Skin epidermis (tissue), 12 donors: ENCODE data around the gene LGALS3BP.

ENCODE experiments used
- H3K27ac ChIP-seq, 21 experiments: fragments of 200-600 bp; sonication (generic) in 11 of 21; one replicate each; pipeline ENCODE4 v1.5.0; 2020; ENCODE audit warnings: mild to moderate bottlenecking in 3 of 21, inconsistent platforms in 2 of 21, moderate library complexity in 2 of 21
- H3K4me3 ChIP-seq, 7 experiments: fragments of 200-600 bp; sonication (generic) in 2 of 7; one replicate each; pipeline ENCODE4 v1.5.0; 2020; ENCODE audit warnings: inconsistent platforms in 2 of 7, mild to moderate bottlenecking in 2 of 7, moderate library complexity in 1 of 7

LGALS3BP gene

DNA sequence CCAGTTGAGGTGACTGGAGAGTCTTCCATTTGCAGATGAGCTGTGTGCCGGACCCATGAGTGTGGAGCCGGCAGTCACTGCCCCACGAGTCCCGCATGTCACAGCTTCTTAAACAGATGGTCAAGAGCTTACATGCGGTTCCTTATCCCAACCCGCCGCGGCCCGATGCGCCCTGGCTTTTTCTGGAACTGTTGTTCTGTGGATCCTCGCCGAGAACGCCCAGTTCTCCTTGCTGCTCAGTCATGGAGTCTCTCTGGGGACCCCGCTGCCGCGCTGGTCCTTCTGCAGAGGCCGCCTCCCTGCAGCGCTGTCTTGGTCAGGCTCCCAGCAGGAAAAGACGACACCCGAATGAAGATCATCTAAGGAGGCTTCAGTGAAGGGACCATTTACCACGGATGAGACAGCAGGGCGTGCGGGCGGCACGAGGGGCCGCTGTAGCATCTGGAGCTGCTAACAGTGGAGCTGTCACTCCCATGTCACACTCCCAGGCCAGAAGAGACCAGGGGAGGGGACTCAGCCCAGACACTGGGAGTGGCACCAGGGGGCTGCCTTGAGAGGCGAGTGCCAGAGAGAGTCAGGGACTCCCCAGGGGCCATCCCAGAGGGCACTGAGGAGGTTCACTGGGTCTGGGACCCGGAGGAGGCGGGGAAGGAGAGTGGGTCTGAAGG, 10.8 kb upstream of the LGALS3BP start:
- Histone ChIP-seq H3K4me3 (no peak overlapping the region), H3K27ac (no peak overlapping the region)

DNA sequence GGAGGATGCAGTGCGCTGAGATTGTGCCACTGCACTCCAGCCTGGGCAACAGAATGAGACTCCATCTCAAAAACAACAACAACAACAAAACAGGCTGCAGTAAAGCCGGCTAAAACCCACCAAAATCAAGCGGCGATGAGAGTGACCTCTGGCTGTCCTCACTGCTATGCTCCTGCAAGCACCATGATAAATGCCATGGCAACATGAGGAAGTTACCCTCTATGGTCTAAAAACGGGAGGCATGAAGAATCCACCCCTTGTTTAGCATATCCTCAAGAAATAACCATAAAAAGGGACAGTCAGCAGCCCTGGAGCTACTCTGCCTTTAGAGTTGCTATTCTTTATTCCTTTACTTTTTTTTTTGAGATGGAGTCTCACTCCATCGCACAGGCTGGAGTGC, 8.4 kb upstream of the LGALS3BP start:
- Histone ChIP-seq H3K27ac (no peak overlapping the region), H3K4me3 (no peak overlapping the region)

DNA sequence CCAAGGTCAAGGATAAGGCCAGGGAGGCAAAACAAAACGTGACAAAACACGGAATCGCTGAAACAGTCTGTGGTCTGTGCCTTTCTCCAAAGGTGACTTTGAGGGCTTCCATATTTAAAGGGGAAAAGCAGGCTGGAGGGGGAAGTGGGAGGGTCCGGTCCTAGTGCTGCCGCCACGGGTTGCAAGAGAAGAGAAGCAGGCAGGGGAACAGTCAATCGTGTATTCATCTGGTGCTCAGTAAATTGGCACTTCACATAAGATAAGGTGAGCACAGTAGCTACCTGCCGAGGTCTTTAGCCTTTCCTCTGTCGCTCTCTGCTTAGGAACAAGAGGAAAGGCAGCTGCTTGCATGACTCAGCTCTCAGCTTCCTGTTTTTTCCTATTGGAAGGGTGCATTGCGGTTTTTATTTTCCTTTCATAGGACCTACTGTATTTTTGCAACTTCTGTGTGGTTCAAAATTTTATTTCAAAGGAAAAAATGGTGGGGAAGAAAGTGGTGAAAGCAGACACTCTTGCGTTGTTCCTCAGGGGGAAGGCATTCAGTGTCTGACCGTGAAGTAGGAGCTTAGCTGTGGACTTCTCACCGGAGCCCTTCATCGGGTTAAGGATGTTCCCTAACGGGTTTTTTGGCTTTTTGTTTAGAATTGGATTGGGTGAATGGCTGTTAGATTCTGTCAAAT, 7.1 kb upstream of the LGALS3BP start:
- Histone ChIP-seq H3K27ac (peak overlapping the region in 19 of 21 experiments; percentile 9 to 82 (median 57)), H3K4me3 (peak overlapping the region in 5 of 7 experiments; percentile 3 to 19 (median 9))

DNA sequence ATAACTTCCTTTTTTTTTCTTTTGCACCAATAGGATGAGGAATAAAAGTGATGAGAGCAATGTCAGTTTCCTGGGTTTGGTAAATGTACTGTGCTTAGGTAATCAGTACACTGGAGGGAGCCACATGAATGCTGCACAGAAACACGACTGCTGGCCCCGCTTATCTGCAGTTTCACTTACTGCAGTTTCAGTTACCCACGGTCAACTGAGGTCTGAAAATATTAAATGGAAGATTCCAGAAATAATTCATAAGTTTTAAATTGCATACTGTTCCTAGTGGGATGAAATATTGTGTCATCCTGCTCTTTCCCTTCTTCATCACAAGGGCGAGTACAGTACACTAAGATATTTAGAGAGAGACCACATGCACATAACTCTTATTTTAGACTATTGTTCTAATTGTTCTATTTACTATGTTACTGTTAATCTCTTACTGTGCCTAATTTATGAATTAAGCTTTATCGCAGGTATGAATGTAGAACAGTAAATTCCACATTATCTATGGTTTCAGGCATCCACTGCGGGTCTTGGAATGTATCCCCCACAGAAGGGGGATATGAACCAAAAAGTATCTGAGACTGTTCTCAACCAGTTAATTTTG, 6.4 kb upstream of the LGALS3BP start:
- Histone ChIP-seq H3K4me3 (peak overlapping the region in 3 of 7 experiments; percentile 9 to 19 (median 14)), H3K27ac (peak overlapping the region in 19 of 21 experiments; percentile 4 to 82 (median 57))

DNA sequence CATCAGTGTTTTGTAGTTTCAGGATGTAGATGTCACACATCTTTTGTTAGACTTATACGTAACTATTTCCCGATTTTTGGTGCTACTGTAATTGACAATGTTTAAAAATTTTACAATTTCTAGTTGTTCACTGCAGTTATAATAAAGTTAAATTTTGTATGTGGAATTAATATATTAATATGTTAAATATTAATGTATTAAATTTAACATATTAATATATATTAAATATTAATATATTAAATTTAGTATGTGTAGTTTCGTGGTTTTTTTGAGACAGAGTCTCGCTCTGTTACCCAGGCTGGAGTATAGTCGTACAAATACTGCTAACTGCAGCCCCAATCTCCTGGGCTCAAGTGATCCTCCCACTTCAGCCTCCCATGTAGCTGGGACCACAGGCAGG, 5.7 kb upstream of the LGALS3BP start:
- Histone ChIP-seq H3K27ac (peak overlapping the region in 5 of 21 experiments; percentile 6 to 71 (median 63)), H3K4me3 (no peak overlapping the region)

DNA sequence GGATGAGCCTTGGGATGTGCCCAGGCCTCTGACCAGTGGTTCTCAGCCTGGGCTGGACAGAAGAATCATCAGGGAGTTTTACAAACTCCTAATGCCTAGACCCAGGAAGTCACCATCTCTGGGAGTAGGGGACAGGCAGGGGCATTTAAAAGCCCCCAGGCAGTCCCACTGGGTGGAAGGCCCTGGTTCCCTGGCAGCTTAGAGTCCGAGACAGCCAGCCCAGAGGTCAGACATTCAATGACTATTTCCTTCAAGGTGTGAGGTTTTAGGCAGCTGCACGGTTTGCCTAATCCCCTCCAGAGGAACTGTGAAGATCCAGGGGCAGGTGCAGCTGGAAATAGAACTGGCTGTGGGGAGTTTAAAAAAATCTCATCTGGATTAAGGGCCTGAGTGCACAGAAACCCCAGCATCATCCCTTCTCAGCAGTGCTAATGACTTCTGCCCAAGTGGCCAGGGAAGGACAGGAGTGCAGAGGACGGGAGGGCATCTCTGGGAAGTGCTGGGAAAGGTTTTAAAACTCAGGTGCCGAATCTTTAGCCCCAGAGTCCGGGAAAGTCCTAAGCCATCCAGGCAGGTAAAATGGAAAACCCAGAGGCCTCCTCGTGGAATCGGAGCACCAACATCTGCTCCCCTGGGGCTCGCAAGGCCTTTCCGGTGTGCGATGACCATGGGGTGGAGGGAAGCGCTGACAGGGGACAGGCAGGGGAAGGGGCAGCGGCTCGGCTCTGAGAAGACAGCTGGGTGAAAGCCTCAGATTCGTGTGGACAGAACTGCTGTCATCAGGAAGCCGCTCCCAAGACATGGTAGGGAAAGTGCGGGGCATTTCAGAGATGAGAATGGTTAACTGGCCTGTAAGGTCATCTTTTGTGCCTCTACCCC, 1.5 kb upstream of the LGALS3BP start:
- peak overlapping the region in 1 of 21 experiments; percentile 15 for H3K27ac ChIP-seq

DNA sequence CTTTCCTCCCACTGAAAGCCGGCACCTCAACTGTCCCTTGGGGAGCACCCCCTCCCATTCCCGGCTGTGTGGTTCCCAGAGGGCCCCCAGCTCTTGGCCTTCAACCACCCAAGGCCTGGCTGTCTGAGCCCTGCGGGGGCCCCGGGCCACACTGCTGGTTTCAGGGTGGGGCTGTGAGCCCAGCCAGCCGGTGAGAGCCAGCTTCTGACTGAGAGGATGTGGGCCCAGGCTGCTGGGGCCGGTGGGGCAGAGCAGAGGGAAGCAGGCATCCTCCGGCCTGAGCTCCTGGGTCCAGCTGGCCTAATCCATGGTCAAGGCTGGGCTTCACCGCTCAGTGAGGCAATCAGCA, 875 bp upstream of the LGALS3BP start:
- peak overlapping the region in 3 of 21 experiments; percentile 15 to 72 (median 42) for H3K27ac ChIP-seq

More for the DNA sequence above, 1.5 kb upstream of the LGALS3BP start:
- no peak overlapping the region for H3K4me3 ChIP-seq

DNA sequence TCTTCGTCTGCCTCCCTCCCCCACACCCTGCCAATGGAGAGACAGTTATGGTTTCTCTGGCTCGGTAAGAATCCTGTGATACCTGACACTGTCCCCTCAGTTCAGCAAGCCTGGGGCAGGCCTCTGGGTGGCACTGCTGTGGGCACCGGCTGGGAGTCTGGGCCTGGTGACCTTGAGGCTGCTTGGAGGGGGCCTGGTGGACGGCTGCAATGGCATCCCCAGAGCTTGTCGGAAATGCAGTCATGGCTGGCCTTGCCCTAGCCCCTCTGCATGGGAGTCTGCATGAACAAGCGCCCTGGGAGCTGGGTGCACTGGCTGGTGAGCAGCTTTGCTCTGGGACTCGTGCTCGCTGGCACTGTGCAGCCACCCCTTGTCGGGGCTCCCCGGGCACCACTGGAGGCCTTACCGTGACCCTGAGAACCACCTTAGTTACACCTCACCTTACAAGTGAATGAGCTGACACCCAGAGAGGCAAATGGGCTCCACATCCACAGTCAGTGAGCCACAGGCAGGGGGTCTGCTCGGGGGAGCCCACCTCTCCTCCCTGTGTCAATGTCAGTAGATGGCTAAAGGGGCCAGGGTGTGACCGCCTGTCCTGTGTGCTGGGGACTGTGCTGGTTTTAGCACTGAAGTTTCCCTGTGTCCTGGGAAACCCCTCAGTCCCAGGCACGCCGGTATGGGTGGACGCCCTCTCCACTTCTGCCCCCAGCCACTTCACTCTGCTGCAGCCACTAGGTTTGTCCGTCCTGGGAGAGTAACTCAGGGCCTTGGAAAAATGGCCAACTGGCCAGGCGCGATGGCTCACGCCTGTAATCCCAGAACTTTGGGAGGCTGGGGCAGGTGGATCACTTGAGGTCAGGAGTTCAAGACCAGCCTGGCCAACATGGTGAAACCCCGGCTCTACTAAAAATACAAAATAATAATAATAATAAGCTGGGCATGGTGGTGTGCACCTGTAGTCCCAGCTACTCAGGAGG, 1.4 kb downstream of the LGALS3BP start:
- peak overlapping the region in 1 of 7 experiments; percentile 44 for H3K4me3 ChIP-seq
- H3K27ac ChIP-seq: peak overlapping the region in 3 of 21 experiments; percentile 23 to 42 (median 30)

More for the DNA sequence above, 875 bp upstream of the LGALS3BP start:
- H3K4me3 ChIP-seq: no peak overlapping the region

DNA sequence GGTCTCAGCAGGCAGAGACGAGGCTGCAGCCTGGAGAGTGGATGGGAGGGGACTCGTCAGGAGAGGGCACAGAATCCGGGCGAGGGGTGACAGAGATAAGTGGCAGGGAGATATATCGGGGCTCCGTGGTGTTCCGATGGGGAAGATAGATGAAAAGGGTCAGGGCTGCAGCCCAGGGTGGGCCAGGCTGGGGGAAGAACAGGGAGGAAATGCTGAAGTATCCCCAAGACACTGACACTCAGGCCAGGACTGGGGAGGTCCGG, 2.1 kb downstream of the LGALS3BP start:
- Histone ChIP-seq H3K4me3 (no peak overlapping the region), H3K27ac (peak overlapping the region in 5 of 21 experiments; percentile 13 to 82 (median 27))

DNA sequence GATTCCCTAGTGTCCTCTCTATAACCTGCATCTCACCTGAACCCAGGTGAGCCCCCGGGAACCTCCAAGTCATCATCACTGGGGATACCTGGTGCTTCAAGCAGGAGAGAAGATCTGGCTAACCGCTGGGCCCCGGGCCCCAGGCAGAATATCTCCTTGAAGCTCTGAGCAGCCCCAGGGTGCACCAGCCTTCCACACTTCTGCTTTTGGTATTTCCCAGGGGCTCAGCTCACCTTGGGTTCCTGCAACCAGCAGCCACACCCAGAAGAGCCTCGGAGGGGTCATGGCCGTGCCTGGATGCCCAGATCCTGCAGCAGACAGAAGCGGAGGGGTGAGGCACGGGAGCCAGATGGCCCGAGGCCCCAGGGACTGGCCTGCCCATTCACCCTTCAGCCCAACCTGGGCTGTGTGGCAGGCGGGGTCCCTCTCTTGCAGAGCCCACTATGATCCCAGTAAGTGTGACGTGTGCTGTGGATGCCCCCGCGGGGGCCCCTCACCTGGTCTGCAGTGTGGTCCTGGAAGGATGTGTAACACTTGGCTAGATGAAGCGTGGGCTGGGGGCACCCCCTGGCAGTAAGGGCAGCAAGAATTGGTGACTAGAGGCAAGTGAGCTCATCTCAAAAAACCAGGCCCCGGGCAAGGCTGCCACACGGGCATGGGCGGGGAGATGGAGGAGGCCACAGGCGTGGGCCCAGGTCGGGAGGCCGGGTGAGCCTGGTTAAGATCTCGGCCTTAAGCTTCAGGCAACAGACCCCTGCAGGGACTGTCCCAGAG, 2.6 kb downstream of the LGALS3BP start:
- peak overlapping the region in 6 of 21 experiments; percentile 13 to 82 (median 71) for H3K27ac ChIP-seq

DNA sequence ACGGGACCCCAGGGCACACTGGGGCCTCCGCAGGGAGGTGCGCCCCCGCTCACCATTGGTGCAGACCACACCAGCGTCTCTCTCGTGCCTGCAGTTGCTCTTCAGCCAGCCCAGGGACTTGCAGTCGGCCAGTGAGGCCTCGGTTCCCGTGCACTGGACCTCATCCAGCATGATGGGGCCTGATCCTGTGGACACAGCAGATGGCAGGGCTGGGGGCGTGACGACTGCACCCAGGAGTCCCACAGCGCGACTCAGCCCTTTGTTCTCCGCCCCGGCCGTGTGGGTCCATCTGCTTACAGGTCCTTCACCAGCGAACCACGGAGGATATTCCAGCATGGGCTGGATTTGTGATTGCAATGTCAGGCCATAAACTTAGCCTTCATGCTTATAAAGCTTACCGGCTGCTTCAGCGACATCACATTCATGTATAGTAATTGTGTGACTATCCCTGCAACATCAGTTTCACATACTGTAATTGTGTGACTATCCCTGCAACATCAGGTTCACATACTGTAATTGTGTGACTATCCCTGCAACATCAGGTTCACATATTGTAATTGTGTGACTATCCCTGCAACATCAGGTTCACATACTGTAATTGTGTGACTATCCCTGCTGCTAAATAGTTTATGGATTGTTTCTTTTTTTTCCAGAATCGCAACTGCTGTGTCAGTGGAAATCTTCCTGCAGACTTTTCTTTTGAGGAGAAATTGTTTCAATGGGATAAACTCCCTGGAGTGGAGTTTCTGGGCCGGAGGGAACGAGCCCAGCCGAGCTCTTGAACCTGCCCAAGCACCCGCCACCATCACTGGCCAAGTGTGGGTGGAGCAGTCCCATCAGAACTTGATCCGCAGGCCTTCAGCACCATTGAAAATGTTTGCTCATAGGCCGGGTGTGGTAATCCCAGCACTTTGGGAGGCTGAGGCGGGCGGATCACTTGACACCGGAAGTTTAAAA, 4.8 kb downstream of the LGALS3BP start:
- H3K4me3 ChIP-seq: no peak overlapping the region

More for the DNA sequence above, 2.6 kb downstream of the LGALS3BP start:
- H3K4me3 ChIP-seq: no peak overlapping the region

DNA sequence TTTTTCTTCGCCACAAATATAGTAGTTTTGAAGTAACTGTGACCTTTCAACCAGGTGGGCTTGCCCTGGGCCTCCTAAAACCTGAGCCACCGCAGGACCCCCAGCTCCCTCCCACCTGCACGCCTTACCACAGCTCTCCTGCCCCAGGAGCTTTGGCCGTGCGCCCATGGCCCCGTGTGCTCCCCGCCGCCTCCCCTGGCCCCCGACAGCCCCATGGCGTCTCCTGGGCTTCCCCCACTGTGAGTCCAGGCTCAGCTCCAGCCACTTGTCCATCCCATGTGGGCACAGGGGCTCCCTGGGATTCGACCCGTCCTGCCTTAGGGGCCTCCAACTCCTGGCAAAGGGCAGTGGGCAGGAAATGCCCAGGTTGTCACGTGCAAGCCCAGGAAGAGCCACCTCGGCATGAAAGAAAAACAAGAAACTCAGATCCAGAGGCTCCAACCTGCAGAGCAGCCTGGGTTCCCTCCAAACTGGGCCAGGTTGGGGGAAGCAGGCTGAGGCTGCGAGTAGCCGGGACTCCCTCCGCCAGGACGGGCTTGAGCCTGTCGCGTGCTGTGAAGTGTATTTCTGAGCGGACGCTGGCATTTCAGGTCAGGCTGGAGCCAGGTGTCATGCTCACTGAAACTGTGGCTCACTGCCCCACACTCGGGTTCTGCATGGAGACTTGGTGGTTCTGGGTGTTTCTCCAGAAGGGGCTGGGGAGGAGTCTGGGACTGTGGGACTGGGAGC, 5.8 kb downstream of the LGALS3BP start:
- Histone ChIP-seq H3K4me3 (no peak overlapping the region), H3K27ac (peak overlapping the region in 3 of 21 experiments; percentile 10 to 63 (median 14))

More for the DNA sequence above, 4.8 kb downstream of the LGALS3BP start:
- peak overlapping the region in 16 of 21 experiments; percentile 2 to 82 (median 65) for H3K27ac ChIP-seq

DNA sequence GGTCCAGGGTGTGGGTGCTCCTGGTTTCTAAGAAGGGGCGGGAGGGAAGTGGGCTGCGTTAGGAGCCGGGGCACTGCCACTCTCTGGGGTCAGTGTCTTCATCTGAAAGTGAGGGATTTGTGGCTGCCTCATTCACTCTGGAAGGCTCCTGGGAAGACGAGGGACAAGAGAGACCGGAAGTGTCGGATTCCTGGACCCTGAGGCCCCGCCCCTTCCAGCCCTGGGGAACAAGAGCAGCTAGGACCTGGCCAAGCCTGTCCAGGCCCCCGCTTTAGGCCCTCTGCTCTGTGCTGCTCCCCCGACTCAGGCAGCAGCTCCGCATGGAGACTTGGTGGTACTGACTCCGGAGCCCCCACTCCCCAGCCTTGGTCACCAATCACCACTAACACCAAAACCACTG, 6.5 kb downstream of the LGALS3BP start:
- no peak overlapping the region for H3K27ac ChIP-seq
- H3K4me3 ChIP-seq: no peak overlapping the region

DNA sequence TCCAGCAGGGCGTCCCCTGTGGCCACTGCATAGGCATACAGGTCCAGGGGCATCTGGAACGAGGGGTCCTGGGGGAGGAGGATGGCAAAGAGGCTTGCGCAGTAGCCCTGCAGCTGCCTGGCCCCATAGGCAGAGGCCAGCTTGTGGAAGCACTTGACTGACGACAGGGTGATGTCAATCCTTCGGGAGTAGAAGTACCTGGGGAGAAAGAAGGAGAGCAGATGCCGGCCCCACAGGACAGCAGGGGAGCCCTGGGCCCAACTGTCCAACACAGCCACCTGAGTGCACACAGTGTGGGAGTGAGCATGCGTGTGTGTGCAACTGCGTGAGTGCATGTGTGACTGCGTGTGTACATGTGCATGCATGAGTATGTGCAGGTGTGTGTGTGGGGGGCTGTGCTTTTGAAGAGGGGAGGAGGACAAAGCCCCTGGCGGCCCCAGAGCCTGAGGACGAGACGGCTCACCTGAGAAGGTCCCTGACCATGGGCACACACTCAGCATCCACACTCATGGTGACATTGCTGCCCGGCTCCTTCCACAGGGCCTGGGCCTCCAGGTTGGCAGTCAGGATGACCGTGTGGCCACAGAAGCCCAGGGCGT, 7.1 kb downstream of the LGALS3BP start:
- H3K27ac ChIP-seq: no peak overlapping the region

DNA sequence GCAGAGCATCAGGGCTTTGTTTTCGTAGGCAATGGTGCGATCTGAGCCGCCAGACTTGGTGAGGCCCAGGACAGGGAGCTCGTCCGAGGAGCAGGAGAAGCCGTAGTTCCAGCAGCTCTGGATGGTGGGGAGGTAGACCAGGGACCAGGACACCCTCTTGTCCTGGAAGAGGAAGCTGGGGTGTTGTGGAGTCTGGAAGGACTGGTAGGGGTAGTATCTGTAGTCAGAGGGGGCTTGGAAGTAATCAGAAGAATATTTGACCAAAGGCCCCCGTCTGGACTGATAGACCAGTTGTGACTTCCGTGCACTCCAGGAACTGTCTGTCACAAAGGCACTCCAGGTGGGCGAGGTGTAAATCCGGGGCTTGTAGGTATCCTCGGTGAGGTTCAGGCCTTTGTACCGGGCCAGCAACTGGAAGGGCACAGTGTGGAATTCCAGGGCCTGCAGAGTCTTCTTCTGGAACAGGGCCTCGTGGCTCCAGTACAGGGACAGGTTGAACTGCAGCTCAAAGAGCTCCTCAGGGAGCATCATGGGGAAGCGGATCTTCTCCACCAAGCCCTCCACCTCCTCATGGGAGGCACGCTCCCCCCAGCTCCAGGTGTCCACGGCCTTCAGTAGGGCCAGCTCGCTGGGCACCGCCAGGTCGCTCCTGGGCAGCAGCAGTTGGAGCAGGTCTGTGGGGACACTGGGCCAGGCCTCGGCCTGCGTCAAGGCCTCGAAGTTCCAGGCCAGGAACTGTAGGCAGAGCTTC, 7.8 kb downstream of the LGALS3BP start:
- peak overlapping the region in 1 of 21 experiments; percentile 37 for H3K27ac ChIP-seq
- H3K4me3 ChIP-seq: no peak overlapping the region

More for the DNA sequence above, 7.1 kb downstream of the LGALS3BP start:
- H3K4me3 ChIP-seq: no peak overlapping the region
